Muscle of leg (tissue), 11 donors: ENCODE results near the gene PLA2G2D. TPM values are rescaled to one million over a fixed set of nuclear protein-coding genes. Genes with fewer than 3 reads are reported as not detected.

Experiments
- DNase-seq: peaks from one replicate; pipeline ENCODE4 v3.0.0; 2013
- H3K27ac ChIP-seq: one replicate; pipeline ENCODE4 v1.5.1; 2013; ENCODE audit warnings: mild to moderate bottlenecking, low read length, control low read depth
- H3K27me3 ChIP-seq: one replicate; pipeline ENCODE4 v1.6.1; 2013; ENCODE audit warnings: low read length; ENCODE audit not compliant: control insufficient read depth, insufficient read depth
- H3K36me3 ChIP-seq: one replicate; pipeline ENCODE4 v1.6.1; 2013; ENCODE audit warnings: low read length; ENCODE audit not compliant: control insufficient read depth, insufficient read depth
- H3K4me1 ChIP-seq: one replicate; pipeline ENCODE4 v1.6.1; 2013; ENCODE audit warnings: low read length; ENCODE audit not compliant: control insufficient read depth, insufficient read depth
- H3K4me3 ChIP-seq: one replicate; pipeline ENCODE4 v1.5.1; 2013; ENCODE audit warnings: low read length, control low read depth
- H3K9me3 ChIP-seq: replicated peaks from 2 replicates; pipeline ENCODE4 v1.6.1; 2013; ENCODE audit warnings: low read depth, low read length; ENCODE audit not compliant: control insufficient read depth
- WGBS: methylation state at CpG from one replicate; pipeline ENCODE4 v1.1.5; 2013; ENCODE audit warnings: missing lambda C conversion rate; ENCODE audit not compliant: insufficient coverage; 5-methylcytosine and 5-hydroxymethylcytosine counted together
- polyA plus RNA-seq, 8 donors: library from polyadenylated mRNA; unstranded; fragments of 120-200 nt; gene quantifications; one replicate each; pipeline versions ENCODE4 v1.2.1 to v1.2.3, GENCODE V29; 2013; ENCODE audit warnings: inconsistent platforms in 1 of 8, low replicate concordance in 1 of 8; ENCODE audit not compliant: insufficient read length in 8 of 8, insufficient read depth in 1 of 8
- total RNA-seq: library from RNA; stranded (reverse); fragments of 120-200 nt; gene quantifications from one replicate; pipeline ENCODE4 v1.2.4, GENCODE V29; 2013

PLA2G2D gene
- total and polyA plus RNA-seq, 9 donors, result 0.05 TPM; not detected in 8

GRCh38 chr1:20078171-20078651, 41.1 kb downstream of the PLA2G2D start:
- DNase-seq, result no peak
- H3K27ac ChIP-seq, result no peak overlapping the region
- peaks cover 8% of the 10 kb centered on the region for H3K27me3 ChIP-seq
- H3K9me3 ChIP-seq, result no peaks in the 10 kb centered on the region
- H3K4me3 ChIP-seq, result no peak overlapping the region
- WGBS, result 56% methylated on average over 1 of the region's 8 CpGs
- H3K36me3 ChIP-seq, result no peaks in the 10 kb centered on the region
- H3K4me1 ChIP-seq, result no peaks in the 10 kb centered on the region

DNA sequence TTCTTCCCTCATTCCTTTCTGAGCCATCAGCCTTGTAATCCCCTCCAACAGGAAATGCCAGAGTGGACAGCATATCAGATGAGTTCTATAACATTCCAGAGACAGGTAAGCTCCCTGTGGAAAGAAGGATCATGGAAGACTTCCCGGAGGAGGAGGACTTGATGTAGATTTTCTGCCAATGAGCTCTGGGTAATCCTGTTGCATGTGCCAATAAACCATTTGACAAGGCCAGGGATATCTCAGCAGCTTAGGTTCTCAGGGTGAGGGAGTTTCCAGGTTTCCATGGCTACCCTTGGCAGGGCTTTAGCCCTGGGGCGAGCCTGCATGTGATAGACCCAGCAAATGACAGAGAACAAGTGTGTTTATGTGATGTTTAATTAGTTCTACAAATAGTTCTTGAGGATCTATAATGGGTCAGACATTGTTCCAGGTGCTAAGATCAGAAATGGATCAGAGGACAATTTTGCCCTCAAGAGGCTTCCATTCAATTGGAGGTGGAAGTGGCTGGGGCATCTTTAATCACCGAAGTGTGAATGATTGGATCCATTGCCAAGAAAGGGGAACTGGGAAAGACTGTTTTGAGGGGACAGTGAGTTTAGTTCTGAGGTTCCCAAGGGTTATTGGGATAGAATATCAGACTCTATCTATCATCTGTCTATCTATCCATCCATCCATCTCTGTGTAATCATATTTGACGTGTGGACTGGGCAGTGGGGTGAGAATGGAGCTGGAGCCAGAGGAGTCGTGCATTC, 42.5 kb downstream of the PLA2G2D start:
- Histone ChIP-seq H3K4me1 (no peaks in the 10 kb centered on the region), H3K4me3 (no peak overlapping the region), H3K27me3 (peaks cover 6% of the 10 kb centered on the region), H3K36me3 (no peaks in the 10 kb centered on the region), H3K27ac (no peak overlapping the region), H3K9me3 (no peaks in the 10 kb centered on the region)
- 87% methylated on average over 4 of the region's 5 CpGs for WGBS
- DNase-seq, result no peak

DNA sequence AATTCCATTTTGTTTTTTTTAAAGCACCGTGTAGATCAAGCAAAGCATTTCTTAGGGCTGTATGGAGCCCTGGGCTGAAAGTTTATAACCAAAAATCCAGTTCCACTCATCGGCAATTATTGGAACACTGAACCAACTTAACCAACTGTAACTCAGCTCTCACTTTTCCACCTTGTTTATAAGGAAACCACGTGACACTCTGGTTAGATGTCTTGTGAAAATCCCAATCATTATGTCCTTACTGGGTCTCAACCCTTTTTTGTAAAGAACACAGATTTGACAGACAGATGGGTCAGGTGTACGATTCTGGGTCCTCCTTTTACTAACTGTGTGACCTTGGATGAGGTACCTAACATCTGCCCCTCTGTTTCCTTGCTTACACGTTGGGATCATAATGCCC, 43.1 kb downstream of the PLA2G2D start:
- H3K36me3 ChIP-seq, result no peaks in the 10 kb centered on the region
- H3K4me3 ChIP-seq, result no peak overlapping the region
- no peak overlapping the region for H3K27ac ChIP-seq
- H3K4me1 ChIP-seq, result no peaks in the 10 kb centered on the region
- 51% methylated on average over 2 of the region's 5 CpGs for WGBS
- DNase-seq, result no peak
- peaks cover 6% of the 10 kb centered on the region for H3K27me3 ChIP-seq
- H3K9me3 ChIP-seq, result no peaks in the 10 kb centered on the region

DNA sequence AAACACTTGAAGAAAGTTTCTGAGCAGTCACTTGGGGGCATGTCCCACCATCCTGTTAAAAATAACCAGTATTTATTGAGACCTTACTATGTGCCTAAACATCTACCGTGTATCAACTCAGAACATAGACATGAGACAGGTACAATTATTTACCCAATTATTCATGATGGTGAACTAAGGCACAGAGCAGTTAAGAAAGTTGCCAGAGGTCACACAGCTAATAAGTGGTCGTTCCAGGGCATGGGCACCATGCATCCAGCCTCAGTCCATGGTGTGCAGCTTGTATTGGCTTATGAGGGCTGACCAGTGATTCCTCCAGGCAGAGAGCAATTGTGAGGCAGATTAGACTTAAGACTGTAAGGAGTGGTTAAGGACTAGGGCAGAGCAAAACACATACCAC, 44.0 kb downstream of the PLA2G2D start:
- no peaks in the 10 kb centered on the region for H3K9me3 ChIP-seq
- no peak for DNase-seq
- no peak overlapping the region for H3K27ac ChIP-seq
- H3K36me3 ChIP-seq, result no peaks in the 10 kb centered on the region
- H3K4me3 ChIP-seq, result no peak overlapping the region
- WGBS, result 78% methylated on average over 1 of the region's 2 CpGs
- peaks cover 1% of the 10 kb centered on the region for H3K4me1 ChIP-seq
- H3K27me3 ChIP-seq, result peaks cover 6% of the 10 kb centered on the region

GRCh38 chr1:20074725-20075171, 44.6 kb downstream of the PLA2G2D start:
- Histone ChIP-seq H3K27me3 (peaks cover 6% of the 10 kb centered on the region), H3K9me3 (no peaks in the 10 kb centered on the region), H3K4me1 (peaks cover 7% of the 10 kb centered on the region), H3K36me3 (no peaks in the 10 kb centered on the region), H3K4me3 (no peak overlapping the region), H3K27ac (no peak overlapping the region)
- WGBS, result 67% methylated on average over 6 of the region's 8 CpGs
- no peak for DNase-seq

- Histone ChIP-seq H3K27ac (no peak overlapping the region), H3K4me1 (peaks cover 8% of the 10 kb centered on the region), H3K4me3 (no peak overlapping the region)
Observed at GRCh38 chr1:20074055-20074724, 45.1 kb downstream of the PLA2G2D start.

GRCh38 chr1:20073256-20073655, 46.1 kb downstream of the PLA2G2D start:
- peaks cover 8% of the 10 kb centered on the region for H3K4me1 ChIP-seq
- WGBS, result 100% methylated on average over 1 of the region's 2 CpGs
- peaks cover 6% of the 10 kb centered on the region for H3K27me3 ChIP-seq
- no peak overlapping the region for H3K4me3 ChIP-seq
- H3K9me3 ChIP-seq, result no peaks in the 10 kb centered on the region
- DNase-seq, result no peak
- H3K27ac ChIP-seq, result no peak overlapping the region
- no peaks in the 10 kb centered on the region for H3K36me3 ChIP-seq

More at GRCh38 chr1:20074055-20074724, 45.1 kb downstream of the PLA2G2D start:
- Histone ChIP-seq H3K9me3 (no peaks in the 10 kb centered on the region), H3K27me3 (peaks cover 6% of the 10 kb centered on the region), H3K36me3 (no peaks in the 10 kb centered on the region)
- no peak for DNase-seq
- WGBS, result 71% methylated on average over 6 of the region's 11 CpGs

- DNase-seq, result no peak
- Histone ChIP-seq H3K4me1 (peaks cover 8% of the 10 kb centered on the region), H3K9me3 (no peaks in the 10 kb centered on the region), H3K4me3 (no peak overlapping the region), H3K27me3 (peaks cover 4% of the 10 kb centered on the region), H3K36me3 (no peaks in the 10 kb centered on the region), H3K27ac (no peak overlapping the region)
- WGBS, result 75% methylated on average over 7 of the region's 7 CpGs
Observed at GRCh38 chr1:20072771-20073170, 46.6 kb downstream of the PLA2G2D start.

DNA sequence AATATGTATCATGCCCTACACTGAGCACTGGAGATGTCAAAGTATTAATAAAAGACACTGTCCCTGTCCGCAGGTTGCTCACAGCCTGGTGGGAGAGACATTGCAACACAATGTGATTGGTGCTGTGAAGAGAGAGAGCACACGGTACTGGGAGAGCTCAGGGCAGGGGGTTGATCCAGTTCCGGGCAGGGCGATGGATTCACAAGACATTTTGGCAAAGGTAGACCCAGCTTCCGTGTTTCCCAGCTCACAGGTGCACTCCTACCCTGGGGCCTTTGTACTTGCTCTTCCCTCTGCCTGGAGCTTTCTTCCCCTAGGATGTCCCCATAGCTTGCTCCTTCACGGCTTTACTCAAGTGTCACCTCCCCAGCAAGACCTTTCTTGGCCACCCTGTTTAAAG, 47.9 kb downstream of the PLA2G2D start:
- whole genome bisulfite sequencing, result 76% methylated on average over 6 of the region's 6 CpGs
- DNase-seq, result no peak
- H3K27ac ChIP-seq, result no peak overlapping the region
- H3K36me3 ChIP-seq, result no peaks in the 10 kb centered on the region
- peaks cover 3% of the 10 kb centered on the region for H3K27me3 ChIP-seq
- H3K4me1 ChIP-seq, result peaks cover 8% of the 10 kb centered on the region
- no peaks in the 10 kb centered on the region for H3K9me3 ChIP-seq
- no peak overlapping the region for H3K4me3 ChIP-seq

- no peak overlapping the region for H3K4me3 ChIP-seq
- H3K27ac ChIP-seq, result no peak overlapping the region
Observed at GRCh38 chr1:20070357-20070756, 49.0 kb downstream of the PLA2G2D start.

More at GRCh38 chr1:20070357-20070756, 49.0 kb downstream of the PLA2G2D start:
- no peaks in the 10 kb centered on the region for H3K9me3 ChIP-seq
- WGBS, result 89% methylated on average over 7 of the region's 10 CpGs
- peaks cover 8% of the 10 kb centered on the region for H3K4me1 ChIP-seq
- peaks cover 3% of the 10 kb centered on the region for H3K27me3 ChIP-seq
- H3K36me3 ChIP-seq, result no peaks in the 10 kb centered on the region
- DNase-seq, result no peak
